ENCODE measurements around the gene FBXO41.

Gene FBXO41

DNA sequence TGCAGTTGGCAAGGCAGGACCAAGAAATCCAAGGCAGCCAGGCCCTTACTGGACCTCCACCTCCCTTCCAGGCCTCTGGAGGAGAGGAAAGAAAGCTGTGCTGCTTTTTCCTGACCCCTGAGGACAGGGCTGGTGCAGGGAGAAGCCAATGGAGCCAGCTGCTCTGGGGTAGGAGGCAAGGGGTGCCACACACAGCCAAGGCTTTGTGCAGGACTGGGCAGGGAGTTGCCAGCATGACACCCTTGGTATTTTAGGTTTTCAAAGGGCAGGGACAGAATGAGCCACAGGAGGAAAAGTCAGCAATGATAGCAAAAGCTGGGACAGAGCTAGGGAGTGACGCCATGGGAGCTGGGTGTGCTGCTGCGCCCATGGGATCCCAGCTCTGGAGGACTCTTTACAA lies 27.3 kb downstream of the FBXO41 start:
- TF ChIP-seq, protein P1, sequence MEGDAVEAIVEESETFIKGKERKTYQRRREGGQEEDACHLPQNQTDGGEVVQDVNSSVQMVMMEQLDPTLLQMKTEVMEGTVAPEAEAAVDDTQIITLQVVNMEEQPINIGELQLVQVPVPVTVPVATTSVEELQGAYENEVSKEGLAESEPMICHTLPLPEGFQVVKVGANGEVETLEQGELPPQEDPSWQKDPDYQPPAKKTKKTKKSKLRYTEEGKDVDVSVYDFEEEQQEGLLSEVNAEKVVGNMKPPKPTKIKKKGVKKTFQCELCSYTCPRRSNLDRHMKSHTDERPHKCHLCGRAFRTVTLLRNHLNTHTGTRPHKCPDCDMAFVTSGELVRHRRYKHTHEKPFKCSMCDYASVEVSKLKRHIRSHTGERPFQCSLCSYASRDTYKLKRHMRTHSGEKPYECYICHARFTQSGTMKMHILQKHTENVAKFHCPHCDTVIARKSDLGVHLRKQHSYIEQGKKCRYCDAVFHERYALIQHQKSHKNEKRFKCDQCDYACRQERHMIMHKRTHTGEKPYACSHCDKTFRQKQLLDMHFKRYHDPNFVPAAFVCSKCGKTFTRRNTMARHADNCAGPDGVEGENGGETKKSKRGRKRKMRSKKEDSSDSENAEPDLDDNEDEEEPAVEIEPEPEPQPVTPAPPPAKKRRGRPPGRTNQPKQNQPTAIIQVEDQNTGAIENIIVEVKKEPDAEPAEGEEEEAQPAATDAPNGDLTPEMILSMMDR (IDR thresholded peaks at IDR 0.05; ENCODE audit: insufficient read depth, missing control alignments), result no peak
- DNase-seq (ENCODE audit: insufficient read length, low spot score) (no peak), FAIRE-seq (no peak)

DNA sequence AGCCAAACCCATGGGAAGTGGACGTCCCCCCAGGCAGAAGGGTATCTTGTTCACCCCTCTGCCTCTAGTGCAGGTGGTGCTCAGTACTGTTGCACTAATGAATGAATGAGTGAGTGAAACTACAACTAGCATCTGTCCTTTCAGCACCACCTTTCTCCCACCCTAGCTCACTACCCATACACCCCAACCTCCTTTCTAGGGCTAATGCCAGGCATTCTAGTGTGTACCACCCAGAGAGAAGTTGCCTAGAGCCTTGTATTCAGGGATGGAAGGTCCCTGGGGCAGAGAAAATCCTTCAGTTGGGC lies 27.7 kb downstream of the FBXO41 start:
- no peak for DNase-seq (ENCODE audit: insufficient read length, low spot score)
- TF ChIP-seq, protein P1 (IDR thresholded peaks at IDR 0.05; ENCODE audit: insufficient read depth, missing control alignments), result no peak
- FAIRE-seq, result no peak

DNA sequence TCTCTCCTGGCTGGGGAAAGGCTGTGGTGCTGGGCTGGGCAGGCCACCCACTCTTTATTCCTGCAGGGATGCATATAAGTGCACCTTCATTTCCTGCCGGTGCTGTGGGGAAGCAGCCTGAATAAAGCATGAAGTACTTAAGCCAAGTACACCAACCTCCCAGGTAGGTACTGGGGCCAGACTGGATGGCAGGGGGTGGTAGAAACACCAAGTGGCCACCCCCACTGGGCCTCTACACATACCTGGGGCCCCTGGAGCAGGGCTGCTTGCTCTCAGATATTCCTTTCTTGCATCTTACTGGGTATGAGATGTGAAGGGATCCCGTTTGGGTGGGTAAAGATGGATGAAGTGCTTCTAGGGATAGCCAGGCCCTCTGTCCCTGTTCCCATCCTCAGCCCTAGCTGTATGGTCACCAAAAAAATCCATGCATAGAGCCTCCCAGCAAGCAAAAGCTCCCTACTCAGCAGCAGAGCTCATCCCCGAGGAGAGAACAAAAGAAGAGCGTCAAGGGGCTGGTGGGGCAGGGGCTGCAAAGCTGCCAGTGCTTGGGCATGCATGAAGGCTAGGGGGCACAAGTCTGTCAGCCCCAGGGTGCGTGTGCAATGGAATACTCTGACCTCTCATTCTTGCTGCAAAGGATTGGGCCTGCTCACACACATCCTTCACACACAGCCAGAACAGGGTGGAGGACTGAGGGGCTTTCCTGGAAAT lies 28.2 kb downstream of the FBXO41 start:
- FAIRE-seq, result no peak
- TF ChIP-seq, protein P1 (IDR thresholded peaks at IDR 0.05; ENCODE audit: insufficient read depth, missing control alignments), result no peak
- no peak for DNase-seq (ENCODE audit: insufficient read length, low spot score)

DNA sequence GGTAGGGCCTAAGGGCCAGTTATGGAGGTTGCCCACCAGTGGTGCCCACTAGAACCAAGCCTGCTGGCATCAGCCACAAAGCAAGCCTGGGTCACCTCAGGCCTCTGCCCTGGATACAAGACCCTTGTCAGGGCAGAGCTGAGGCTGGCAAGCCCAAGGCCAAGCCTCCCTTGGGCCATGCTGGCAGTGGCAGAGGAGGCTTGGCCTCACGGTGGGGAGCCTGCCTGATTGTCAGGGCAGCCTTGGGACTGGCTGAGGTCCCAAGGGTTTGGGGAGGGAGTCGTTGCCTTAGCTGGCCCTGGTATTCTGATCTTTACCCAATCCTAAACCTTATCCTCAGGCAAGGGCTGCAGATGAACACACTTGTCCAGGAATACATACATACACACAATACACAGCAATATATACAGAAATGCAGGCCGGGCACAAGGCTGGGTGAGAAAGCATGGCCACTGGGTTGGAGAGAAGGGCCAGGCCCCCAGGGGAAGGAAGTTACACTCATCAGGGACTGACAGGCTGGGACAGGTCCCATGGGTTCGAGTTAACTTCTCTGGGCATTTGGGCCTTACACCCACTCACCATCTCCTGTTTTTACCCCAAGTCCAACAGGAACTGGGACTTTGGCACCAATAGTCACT lies 29.2 kb downstream of the FBXO41 start:
- TF ChIP-seq, protein P1 (IDR thresholded peaks at IDR 0.05; ENCODE audit: insufficient read depth, missing control alignments), result no peak
- DNase-seq (ENCODE audit: insufficient read length, low spot score) (no peak), FAIRE-seq (no peak)

DNA sequence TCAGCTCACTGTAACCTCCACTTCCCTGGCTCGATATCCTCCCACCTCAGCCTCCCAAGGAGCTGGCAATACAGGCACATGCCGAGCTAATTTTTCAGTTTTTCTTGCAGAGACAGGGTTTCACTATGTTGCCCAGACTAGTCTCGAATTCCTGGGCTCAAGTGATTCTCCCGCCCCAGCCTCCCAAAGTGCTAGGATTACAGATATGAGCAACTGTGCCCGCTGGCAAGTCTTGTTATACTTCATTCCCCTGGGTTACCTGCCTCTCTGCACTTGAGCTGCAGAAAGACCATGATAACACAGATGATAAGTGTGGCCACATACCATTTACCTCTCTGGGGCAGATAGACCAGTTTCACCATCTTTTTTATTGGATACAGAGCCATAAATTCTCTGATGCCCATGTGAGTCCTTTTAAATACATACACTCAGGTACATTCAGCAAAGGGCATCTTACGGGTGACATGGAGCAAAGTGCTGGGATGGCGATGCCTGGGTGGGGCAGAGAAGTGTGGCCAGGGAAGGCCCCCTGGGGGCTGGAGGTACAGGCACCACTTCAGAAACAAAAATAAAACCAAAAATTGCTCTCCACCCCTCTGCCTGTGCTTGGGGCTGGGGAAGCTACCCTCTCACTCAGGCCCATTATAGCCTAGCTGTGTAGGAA lies 29.8 kb downstream of the FBXO41 start:
- DNase-seq (ENCODE audit: insufficient read length, low spot score) (no peak), FAIRE-seq (no peak)
- TF ChIP-seq, protein P1 (IDR thresholded peaks at IDR 0.05; ENCODE audit: insufficient read depth, missing control alignments), result no peak

DNA sequence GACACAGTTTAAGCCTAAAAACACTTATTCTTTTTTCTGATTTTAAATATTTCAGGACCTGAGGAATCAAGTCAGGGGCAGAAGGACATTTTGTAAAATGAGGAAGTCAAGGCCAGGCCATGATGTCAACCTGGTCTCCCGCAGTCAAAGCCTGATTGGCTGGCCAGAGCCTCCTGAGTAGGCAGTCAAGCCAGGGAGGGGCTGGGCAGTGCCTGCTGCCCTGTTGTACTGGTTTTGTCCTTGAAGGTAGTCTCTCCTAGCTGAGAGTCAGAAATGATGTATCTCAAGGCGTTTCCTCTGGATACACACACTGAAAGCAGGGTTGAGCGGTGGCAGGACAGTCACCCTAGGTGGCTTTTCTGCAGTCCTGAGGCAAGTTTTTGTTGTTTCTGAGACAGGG lies 30.4 kb downstream of the FBXO41 start:
- TF ChIP-seq, protein P1 (IDR thresholded peaks at IDR 0.05; ENCODE audit: insufficient read depth, missing control alignments), result no peak
- no peak for DNase-seq (ENCODE audit: insufficient read length, low spot score)
- no peak for FAIRE-seq

DNA sequence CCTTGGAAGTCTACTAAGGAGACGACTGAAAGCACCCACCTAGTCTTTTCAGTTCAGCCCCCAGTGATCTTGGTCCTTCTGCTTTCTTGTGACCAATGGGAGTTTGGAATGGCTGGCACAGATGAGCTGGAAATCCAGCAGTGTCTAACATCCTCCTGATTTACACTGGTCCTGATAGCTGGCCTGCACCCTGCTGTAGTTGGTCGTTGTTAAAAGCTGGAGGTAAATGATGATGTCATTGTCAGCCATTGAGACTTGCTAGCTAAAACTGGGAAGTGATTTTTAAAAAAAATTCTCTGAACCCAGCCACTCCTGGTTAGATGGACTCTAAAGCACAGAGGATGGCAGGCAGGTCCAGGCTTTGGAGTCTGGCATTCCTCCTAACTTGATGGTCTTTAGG lies 30.9 kb downstream of the FBXO41 start:
- no peak for DNase-seq (ENCODE audit: insufficient read length, low spot score)
- TF ChIP-seq, protein P1 (IDR thresholded peaks at IDR 0.05; ENCODE audit: insufficient read depth, missing control alignments), result no peak
- FAIRE-seq, result no peak
